Natural killer cell (primary cell): Measurements from ENCODE around the gene CREBZF. TPM values are rescaled to one million over a fixed set of nuclear protein-coding genes. Genes with fewer than 3 reads are reported as not detected.

Experiments used
- ATAC-seq, 3 donors: fragments of 150-1000 bp in 2 of 3; fragments of 200-7000 bp in 1 of 3; cut with Tn5 transposase; 1 replicate in 1 of 3; 2 replicates in 2 of 3; pipeline ENCODE4 v1.10.0; 2021; ENCODE audit warnings: mild to moderate bottlenecking in 2 of 3, moderate library complexity in 2 of 3
- DNase-seq, 2 donors: peaks; one replicate each; pipeline versions ENCODE4 v3.0.0 to v3.0.0-alpha.2; 2013 to 2021; ENCODE audit warnings: mixed read lengths in 1 of 2
- H3K27ac ChIP-seq: one replicate; pipeline ENCODE4 v1.5.1; 2013; ENCODE audit warnings: mild to moderate bottlenecking, low read length
- H3K27me3 ChIP-seq: one replicate; pipeline ENCODE4 v1.6.1; 2013; ENCODE audit warnings: low read length; ENCODE audit not compliant: control insufficient read depth, insufficient read depth
- H3K36me3 ChIP-seq: one replicate; pipeline ENCODE4 v1.6.1; 2013; ENCODE audit warnings: low read length; ENCODE audit not compliant: control insufficient read depth, insufficient read depth
- H3K4me1 ChIP-seq: one replicate; pipeline ENCODE4 v1.6.1; 2013; ENCODE audit warnings: low read length; ENCODE audit not compliant: control insufficient read depth, insufficient read depth
- H3K4me3 ChIP-seq: one replicate; pipeline ENCODE4 v1.5.1; 2013; ENCODE audit warnings: low read length
- H3K9me3 ChIP-seq: one replicate; pipeline ENCODE4 v1.6.1; 2013; ENCODE audit warnings: low read length; ENCODE audit not compliant: control insufficient read depth, insufficient read depth
- H3K27ac Mint-ChIP-seq, 2 donors: one replicate each; pipeline ENCODE4 v1.8.0; 2022; ENCODE audit warnings: mild to moderate bottlenecking in 2 of 2, mixed read lengths in 2 of 2, moderate library complexity in 1 of 2
- H3K27me3 Mint-ChIP-seq, 2 donors: one replicate each; pipeline ENCODE4 v1.8.0; 2022; ENCODE audit warnings: low read depth in 2 of 2, mixed read lengths in 2 of 2
- H3K36me3 Mint-ChIP-seq: one replicate; pipeline ENCODE4 v1.8.0; 2022; ENCODE audit warnings: mixed read lengths
- H3K4me1 Mint-ChIP-seq, 2 donors: one replicate each; pipeline ENCODE4 v1.8.0; 2022; ENCODE audit warnings: mixed read lengths in 2 of 2
- H3K4me3 Mint-ChIP-seq: one replicate; pipeline ENCODE4 v1.8.0; 2022; ENCODE audit warnings: mild to moderate bottlenecking, moderate library complexity, mixed read lengths
- H3K9me3 Mint-ChIP-seq, 2 donors: one replicate each; pipeline ENCODE4 v1.8.0; 2022; ENCODE audit warnings: mixed read lengths in 2 of 2
- whole genome bisulfite sequencing: methylation state at CpG from one replicate; pipeline ENCODE4 v1.1.7; 2013; ENCODE audit warnings: missing lambda C conversion rate; ENCODE audit not compliant: insufficient coverage; 5-methylcytosine and 5-hydroxymethylcytosine counted together
- intact Hi-C: fragments of 100-400 bp; cut with micrococcal nuclease; formaldehyde crosslinking; loops from one replicate; pipeline ENCODE4 v1.14.2; 2022
- total RNA-seq, 4 donors: library from RNA; stranded (reverse); fragments of 120-200 nt in 1 of 4; gene quantifications; one replicate each; pipeline versions ENCODE4 v1.2.3 to v1.2.4, GENCODE V29; 2013 to 2022
- TF ChIP-seq, protein P1 (sequence below): fragments of 200-600 bp; IDR thresholded peaks from one replicate; pipeline ENCODE4 v1.8.0; 2022; ENCODE audit warnings: antibody characterized with exemption

Gene CREBZF
- total RNA-seq, 3 donors from 2014 or later (not counting 1 experiment from before 2014, with no cell fraction given): 60.1 to 92.7 (median 82.0) TPM

- WGBS: 83% methylated on average over 2 of the region's 2 CpGs
- Mint-ChIP-seq H3K27ac (no peak overlapping the region), H3K27me3 (peaks cover 30 to 42% of the 10 kb centered on the region in 2 donors), H3K9me3 (no peaks in the 10 kb centered on the region), H3K36me3 (no peaks in the 10 kb centered on the region), H3K4me3 (no peak overlapping the region), H3K4me1 (peaks cover 14% of the 10 kb centered on the region in 2 donors)
- ATAC-seq (no peak), DNase-seq (no peak)
- Histone ChIP-seq H3K9me3 (no peaks in the 10 kb centered on the region), H3K4me1 (peaks cover 5% of the 10 kb centered on the region), H3K27me3 (peaks cover 10% of the 10 kb centered on the region), H3K36me3 (no peaks in the 10 kb centered on the region), H3K27ac (no peak overlapping the region), H3K4me3 (no peak overlapping the region)
- intact Hi-C loops: no loop called here
- TF ChIP-seq, protein P1, sequence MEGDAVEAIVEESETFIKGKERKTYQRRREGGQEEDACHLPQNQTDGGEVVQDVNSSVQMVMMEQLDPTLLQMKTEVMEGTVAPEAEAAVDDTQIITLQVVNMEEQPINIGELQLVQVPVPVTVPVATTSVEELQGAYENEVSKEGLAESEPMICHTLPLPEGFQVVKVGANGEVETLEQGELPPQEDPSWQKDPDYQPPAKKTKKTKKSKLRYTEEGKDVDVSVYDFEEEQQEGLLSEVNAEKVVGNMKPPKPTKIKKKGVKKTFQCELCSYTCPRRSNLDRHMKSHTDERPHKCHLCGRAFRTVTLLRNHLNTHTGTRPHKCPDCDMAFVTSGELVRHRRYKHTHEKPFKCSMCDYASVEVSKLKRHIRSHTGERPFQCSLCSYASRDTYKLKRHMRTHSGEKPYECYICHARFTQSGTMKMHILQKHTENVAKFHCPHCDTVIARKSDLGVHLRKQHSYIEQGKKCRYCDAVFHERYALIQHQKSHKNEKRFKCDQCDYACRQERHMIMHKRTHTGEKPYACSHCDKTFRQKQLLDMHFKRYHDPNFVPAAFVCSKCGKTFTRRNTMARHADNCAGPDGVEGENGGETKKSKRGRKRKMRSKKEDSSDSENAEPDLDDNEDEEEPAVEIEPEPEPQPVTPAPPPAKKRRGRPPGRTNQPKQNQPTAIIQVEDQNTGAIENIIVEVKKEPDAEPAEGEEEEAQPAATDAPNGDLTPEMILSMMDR: no peak
Observed at GRCh38 chr11:85643191-85643614, 21.7 kb downstream of the CREBZF start.

DNA sequence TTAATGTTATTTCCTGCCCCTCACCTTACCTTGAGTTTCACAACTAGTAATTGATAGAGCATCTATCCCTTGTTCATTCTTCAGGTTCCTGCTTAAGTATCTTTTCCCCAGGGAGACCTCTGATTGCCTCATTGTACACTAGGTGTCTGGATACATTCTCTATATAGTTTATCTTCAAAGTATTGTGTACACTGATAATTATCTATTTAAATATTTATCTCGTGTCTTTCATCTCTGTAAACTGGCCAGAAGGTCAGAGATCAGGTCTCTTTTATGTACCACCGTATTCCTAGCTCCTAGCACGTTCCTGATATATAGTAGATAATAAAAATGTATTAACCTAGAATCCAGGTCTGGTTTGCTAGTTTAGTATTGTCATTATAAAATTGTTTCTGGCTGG is 30.2 kb downstream of the CREBZF start:
- ATAC-seq (no peak), DNase-seq (no peak)
- Mint-ChIP-seq H3K4me1 (peaks cover 0 to under 1% of the 10 kb centered on the region in 2 donors), H3K9me3 (no peaks in the 10 kb centered on the region), H3K27me3 (no peaks in the 10 kb centered on the region), H3K4me3 (no peak overlapping the region), H3K36me3 (no peaks in the 10 kb centered on the region), H3K27ac (no peak overlapping the region)
- H3K27ac ChIP-seq: no peak overlapping the region
- H3K27me3 ChIP-seq: no peaks in the 10 kb centered on the region
- H3K4me3 ChIP-seq: no peak overlapping the region
- no peaks in the 10 kb centered on the region for H3K4me1 ChIP-seq
- H3K9me3 ChIP-seq: no peaks in the 10 kb centered on the region
- TF ChIP-seq, protein P1: no peak
- intact Hi-C loops: no loop called here
- 93% methylated on average over 2 of the region's 3 CpGs for WGBS
- H3K36me3 ChIP-seq: peaks cover 38% of the 10 kb centered on the region

DNA sequence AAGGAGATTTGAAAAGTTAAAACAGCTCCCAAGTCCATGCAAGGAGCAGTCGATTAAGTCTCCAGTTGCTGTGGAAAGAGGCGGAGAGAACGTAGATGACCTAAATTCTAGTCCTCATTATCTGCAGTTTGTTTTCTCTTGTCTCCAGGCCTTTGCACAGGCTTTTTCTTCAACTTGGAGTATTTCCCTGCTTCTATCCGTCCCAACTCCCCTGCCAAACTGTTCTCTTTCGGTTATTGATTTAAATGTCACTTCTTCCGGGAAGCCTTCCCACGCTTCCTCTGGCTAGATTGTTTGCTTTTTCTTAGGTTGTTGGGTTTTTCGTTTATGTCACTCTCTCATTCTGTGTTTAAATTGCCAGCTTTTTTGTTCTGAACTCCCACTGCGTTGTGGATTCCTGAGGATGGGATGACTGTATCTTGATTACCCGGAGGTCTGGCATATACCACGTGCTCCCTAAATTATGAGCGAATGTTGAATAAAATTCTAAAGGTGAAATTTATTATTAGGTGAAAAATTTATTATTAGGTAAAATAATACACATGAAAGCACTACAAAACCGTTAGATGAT is 36.1 kb downstream of the CREBZF start:
- Mint-ChIP-seq H3K9me3 (no peaks in the 10 kb centered on the region), H3K36me3 (no peaks in the 10 kb centered on the region), H3K27ac (peak overlapping the region; percentile 95 to 100), H3K4me1 (peaks cover 27 to 29% of the 10 kb centered on the region in 2 donors), H3K27me3 (peaks cover 0 to 10% of the 10 kb centered on the region in 2 donors), H3K4me3 (peak overlapping the region; percentile 98)
- no peak for DNase-seq
- Histone ChIP-seq H3K27me3 (no peaks in the 10 kb centered on the region), H3K9me3 (no peaks in the 10 kb centered on the region), H3K36me3 (peaks cover 8% of the 10 kb centered on the region), H3K27ac (peak overlapping the region; percentile 60), H3K4me1 (peaks cover 6% of the 10 kb centered on the region), H3K4me3 (peak overlapping the region; percentile 69)
- ATAC-seq: peak; percentile 3 to 9 (median 4)
- TF ChIP-seq, protein P1: no peak
- under 1% methylated on average over 11 of the region's 13 CpGs for WGBS
- intact Hi-C loops: loop anchor here (1.0 kb wide), 3 partner anchors 18 to 616 kb away; partner anchors contain the start of gene TMEM126A
